Measurements from ENCODE around the gene NFIC. TPM values are rescaled to one million over a fixed set of nuclear protein-coding genes. Genes with fewer than 3 reads are reported as not detected.
A peak's percentile ranks its signal among the peaks of the same experiment; 100 is the strongest.

Gene NFIC
- total RNA-seq, 1 donor from 2014 or later = 17.8 TPM

GRCh38 chr19:3359015-3359918, 7.1 kb upstream of the NFIC start:
- H3K4me1 Mint-ChIP-seq (ENCODE audit: unreplicated experiment) = peaks cover 5% of the 10 kb centered on the region
- H3K27me3 Mint-ChIP-seq = peaks cover 77% of the 10 kb centered on the region
- TF ChIP-seq CTCF (conservative IDR thresholded peaks at IDR 0.05) = no peak
- no peak overlapping the region for H3K27ac Mint-ChIP-seq
- H3K4me3 Mint-ChIP-seq = peak overlapping the region; percentile 83
- no peak for DNase-seq (ENCODE audit: extremely low spot score, unreplicated experiment)
- no peaks in the 10 kb centered on the region for H3K9me3 Mint-ChIP-seq
- no peaks in the 10 kb centered on the region for H3K36me3 Mint-ChIP-seq

GRCh38 chr19:3359919-3360420, 6.4 kb upstream of the NFIC start:
- Mint-ChIP-seq H3K27ac (no peak overlapping the region), H3K4me3 (no peak overlapping the region), H3K36me3 (no peaks in the 10 kb centered on the region), H3K4me1 (ENCODE audit: unreplicated experiment) (peaks cover 6% of the 10 kb centered on the region), H3K27me3 (peaks cover 80% of the 10 kb centered on the region), H3K9me3 (no peaks in the 10 kb centered on the region)
- no peak for TF ChIP-seq CTCF (conservative IDR thresholded peaks at IDR 0.05)
- no peak for DNase-seq (ENCODE audit: extremely low spot score, unreplicated experiment)

- Mint-ChIP-seq H3K9me3 (no peaks in the 10 kb centered on the region), H3K27me3 (peaks cover 82% of the 10 kb centered on the region), H3K4me1 (ENCODE audit: unreplicated experiment) (peaks cover 10% of the 10 kb centered on the region), H3K4me3 (peak overlapping the region; percentile 84), H3K27ac (peak overlapping the region; percentile 43), H3K36me3 (no peaks in the 10 kb centered on the region)
- TF ChIP-seq CTCF (conservative IDR thresholded peaks at IDR 0.05) = no peak
- DNase-seq (ENCODE audit: extremely low spot score, unreplicated experiment) = no peak
Measured at GRCh38 chr19:3360421-3361383, 5.7 kb upstream of the NFIC start.

GRCh38 chr19:3361384-3362216, 4.8 kb upstream of the NFIC start:
- Mint-ChIP-seq H3K4me3 (peak overlapping the region; percentile 87), H3K4me1 (ENCODE audit: unreplicated experiment) (peaks cover 10% of the 10 kb centered on the region), H3K27ac (peak overlapping the region; percentile 61), H3K9me3 (no peaks in the 10 kb centered on the region), H3K36me3 (no peaks in the 10 kb centered on the region), H3K27me3 (peaks cover 74% of the 10 kb centered on the region)
- no peak for DNase-seq (ENCODE audit: extremely low spot score, unreplicated experiment)
- TF ChIP-seq CTCF (conservative IDR thresholded peaks at IDR 0.05) = no peak
